Neutrophil (primary cell): ENCODE results near the gene NPM3.

ENCODE experiments used
- H3K27ac ChIP-seq: fragments of 200-600 bp; sonication (generic); 2 replicates; pipeline ENCODE4 v1.5.1; 2016; ENCODE audit warnings: mild to moderate bottlenecking, moderate library complexity
- H3K27me3 ChIP-seq: fragments of 200-600 bp; sonication (generic); 2 replicates; pipeline ENCODE4 v1.6.0; 2016; ENCODE audit warnings: mild to moderate bottlenecking
- H3K36me3 ChIP-seq: fragments of 200-600 bp; sonication (generic); 2 replicates; pipeline ENCODE4 v1.5.1; 2017
- H3K4me1 ChIP-seq, 2 experiments: fragments of 200-600 bp in 1 of 2; sonication (generic) in 1 of 2; 1 replicate in 1 of 2; 2 replicates in 1 of 2; pipeline versions ENCODE4 v1.5.1 to v1.6.1; 2013 to 2016; ENCODE audit warnings: low read depth in 1 of 2, low read length in 1 of 2, mild to moderate bottlenecking in 1 of 2, moderate library complexity in 1 of 2; ENCODE audit not compliant: control insufficient read depth in 1 of 2, insufficient read depth in 1 of 2
- H3K4me3 ChIP-seq, 2 experiments: fragments of 200-600 bp in 1 of 2; sonication (generic) in 1 of 2; 1 replicate in 1 of 2; 2 replicates in 1 of 2; pipeline ENCODE4 v1.5.1; 2013 to 2016; ENCODE audit warnings: low read depth in 1 of 2, low read length in 1 of 2, mild to moderate bottlenecking in 1 of 2, moderate library complexity in 1 of 2
- H3K9me3 ChIP-seq: fragments of 200-600 bp; sonication (generic); 2 replicates; pipeline ENCODE4 v1.5.1; 2016
- TF ChIP-seq, protein P1 (sequence below): fragments of 200-600 bp; sonication (generic); IDR thresholded peaks from 2 replicates; pipeline ENCODE4 v1.5.1; 2016; ENCODE audit warnings: antibody characterized with exemption

The NPM3 gene

DNA sequence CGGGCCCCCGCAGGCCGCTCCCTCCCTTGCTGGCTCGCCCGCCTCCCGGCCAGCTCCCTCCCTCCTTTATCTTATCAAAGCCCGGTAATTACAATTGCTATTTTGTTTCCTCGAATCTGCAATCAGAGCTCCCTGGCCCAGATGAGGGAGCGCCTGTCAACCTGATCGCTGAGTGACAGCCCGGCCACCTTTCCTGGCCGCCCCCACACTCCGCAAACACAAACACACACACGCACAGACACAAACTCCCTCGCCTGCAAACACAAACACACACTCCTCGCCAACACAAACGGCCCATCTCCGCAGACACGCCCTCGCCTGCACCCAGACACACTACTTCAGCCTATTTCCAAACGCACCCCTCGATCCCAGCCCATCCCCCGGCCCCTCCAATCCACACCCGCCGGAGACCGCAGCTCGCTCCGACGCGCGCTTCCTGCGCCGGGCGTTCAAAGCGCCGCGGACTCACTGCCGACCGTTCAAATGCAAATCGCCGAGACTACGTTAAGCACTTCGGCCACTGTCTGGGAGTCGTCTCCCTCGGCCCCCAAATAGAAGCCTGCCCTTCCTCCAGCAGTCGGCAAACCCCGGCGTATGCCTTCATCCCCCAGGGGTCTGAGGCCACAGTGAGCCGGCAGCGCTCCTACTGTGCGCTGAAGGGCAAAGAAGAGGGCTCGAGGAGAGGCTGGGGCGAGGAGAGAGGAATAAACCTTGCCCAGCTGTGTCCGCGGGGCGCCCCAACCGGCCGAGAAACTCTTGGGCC is 4.3 kb downstream of the NPM3 start:
- TF ChIP-seq, protein P1, sequence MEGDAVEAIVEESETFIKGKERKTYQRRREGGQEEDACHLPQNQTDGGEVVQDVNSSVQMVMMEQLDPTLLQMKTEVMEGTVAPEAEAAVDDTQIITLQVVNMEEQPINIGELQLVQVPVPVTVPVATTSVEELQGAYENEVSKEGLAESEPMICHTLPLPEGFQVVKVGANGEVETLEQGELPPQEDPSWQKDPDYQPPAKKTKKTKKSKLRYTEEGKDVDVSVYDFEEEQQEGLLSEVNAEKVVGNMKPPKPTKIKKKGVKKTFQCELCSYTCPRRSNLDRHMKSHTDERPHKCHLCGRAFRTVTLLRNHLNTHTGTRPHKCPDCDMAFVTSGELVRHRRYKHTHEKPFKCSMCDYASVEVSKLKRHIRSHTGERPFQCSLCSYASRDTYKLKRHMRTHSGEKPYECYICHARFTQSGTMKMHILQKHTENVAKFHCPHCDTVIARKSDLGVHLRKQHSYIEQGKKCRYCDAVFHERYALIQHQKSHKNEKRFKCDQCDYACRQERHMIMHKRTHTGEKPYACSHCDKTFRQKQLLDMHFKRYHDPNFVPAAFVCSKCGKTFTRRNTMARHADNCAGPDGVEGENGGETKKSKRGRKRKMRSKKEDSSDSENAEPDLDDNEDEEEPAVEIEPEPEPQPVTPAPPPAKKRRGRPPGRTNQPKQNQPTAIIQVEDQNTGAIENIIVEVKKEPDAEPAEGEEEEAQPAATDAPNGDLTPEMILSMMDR: no peak
- peaks cover 18% of the 10 kb centered on the region for H3K36me3 ChIP-seq
- no peak overlapping the region for H3K27ac ChIP-seq
- peaks cover 33 to 34% of the 10 kb centered on the region in 2 experiments for H3K4me1 ChIP-seq
- H3K4me3 ChIP-seq: peak overlapping the region; percentile 19 to 55
- peaks cover 76% of the 10 kb centered on the region for H3K27me3 ChIP-seq
- no peaks in the 10 kb centered on the region for H3K9me3 ChIP-seq

DNA sequence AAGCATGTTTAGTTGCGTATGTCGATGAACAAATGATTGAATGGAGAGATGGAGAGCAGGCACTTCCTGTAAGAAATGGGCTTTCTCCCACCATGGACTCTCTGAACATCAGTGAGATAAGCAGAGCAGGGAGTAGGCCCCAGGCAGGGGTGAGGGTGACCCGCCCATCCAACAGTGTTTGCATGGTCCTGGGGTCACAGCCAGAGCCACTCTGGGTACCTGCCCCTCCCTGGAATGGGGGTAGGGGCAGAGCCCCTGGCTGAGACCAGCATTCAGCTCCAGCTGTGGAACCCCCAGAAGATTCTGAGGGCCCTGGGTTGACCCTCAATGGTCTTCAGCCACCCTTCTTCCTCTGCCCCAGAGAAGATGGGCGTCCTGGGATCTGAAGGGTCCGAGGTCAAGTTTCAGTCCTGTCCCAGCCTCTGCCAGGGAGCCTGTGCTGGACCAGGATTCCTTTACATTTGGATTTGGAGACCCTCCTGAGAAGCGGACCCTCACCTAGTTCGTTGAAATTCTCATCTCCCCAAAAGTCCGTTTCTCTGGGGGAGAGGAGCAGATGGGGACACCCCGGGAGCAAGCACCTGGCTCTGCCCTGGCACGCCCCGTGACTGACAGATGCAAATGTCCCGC is 5.0 kb downstream of the NPM3 start:
- Histone ChIP-seq H3K27me3 (peaks cover 83% of the 10 kb centered on the region), H3K4me3 (no peak overlapping the region), H3K4me1 (peaks cover 27 to 29% of the 10 kb centered on the region in 2 experiments), H3K36me3 (peaks cover 11% of the 10 kb centered on the region), H3K27ac (no peak overlapping the region), H3K9me3 (no peaks in the 10 kb centered on the region)
- TF ChIP-seq, protein P1: no peak

DNA sequence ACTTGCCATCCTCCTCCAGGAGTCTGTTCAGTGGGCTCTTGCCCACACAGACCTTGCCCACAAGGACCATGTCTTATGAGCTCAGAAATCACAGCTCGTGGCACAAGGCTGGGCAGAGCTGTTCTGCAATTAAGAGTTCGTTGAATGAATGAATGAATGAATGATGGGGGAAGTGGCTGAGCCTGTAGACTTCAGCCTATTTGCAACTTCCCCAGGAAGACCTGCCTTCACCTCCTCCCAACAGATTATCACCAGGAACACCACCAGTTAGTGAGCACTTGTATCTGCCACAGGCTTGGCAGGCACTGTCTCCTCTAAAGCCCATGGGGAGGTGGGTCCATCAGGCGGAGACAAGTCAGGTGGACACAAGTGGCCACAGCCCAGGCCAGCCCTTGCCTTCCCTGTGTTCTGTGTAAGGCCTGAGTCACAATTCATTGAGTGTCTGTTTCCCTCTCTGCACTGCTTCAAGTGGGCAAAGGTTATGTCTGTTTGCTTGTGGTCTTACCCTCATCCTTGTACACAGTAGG is 5.6 kb downstream of the NPM3 start:
- TF ChIP-seq, protein P1: no peak
- Histone ChIP-seq H3K4me1 (peaks cover 21 to 23% of the 10 kb centered on the region in 2 experiments), H3K4me3 (no peak overlapping the region), H3K36me3 (peaks cover 11% of the 10 kb centered on the region), H3K27me3 (peaks cover 84% of the 10 kb centered on the region), H3K9me3 (no peaks in the 10 kb centered on the region), H3K27ac (no peak overlapping the region)

DNA sequence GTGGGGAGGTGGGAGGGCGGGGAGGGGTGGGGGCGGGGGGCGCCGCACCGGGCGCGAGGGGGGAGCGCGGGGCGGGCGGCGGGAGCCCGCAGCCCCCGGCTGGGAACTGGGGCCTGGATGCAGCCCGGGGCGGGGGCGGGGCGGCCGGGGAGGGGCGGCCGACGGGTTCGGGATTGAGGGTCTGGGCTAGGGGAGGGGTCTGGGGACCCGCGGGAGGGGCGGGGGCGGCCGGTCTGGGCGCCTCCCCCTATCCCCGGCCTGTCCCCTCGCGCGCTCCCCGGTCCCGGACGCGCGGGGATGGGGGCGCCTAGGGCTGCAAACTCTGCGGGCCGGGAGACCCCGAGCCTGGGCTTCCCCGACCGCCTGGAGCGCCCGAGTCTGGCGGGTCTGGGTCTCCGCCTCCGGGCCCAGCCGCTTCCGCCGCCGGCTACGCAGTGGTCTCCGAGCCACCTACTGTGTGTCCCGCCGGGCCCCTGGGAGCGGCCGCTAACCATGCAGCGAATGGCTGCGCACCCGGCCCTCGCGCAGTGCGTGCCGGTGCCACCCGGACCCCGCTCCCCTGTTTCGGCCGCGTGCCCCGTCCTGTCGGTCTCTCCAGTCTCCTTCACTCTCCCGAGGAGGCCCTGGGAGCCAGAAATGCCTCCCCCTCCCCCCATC is 7.0 kb downstream of the NPM3 start:
- Histone ChIP-seq H3K27ac (no peak overlapping the region), H3K4me3 (no peak overlapping the region), H3K27me3 (peaks cover 96% of the 10 kb centered on the region), H3K9me3 (no peaks in the 10 kb centered on the region), H3K4me1 (peaks cover 19% of the 10 kb centered on the region in 2 experiments), H3K36me3 (peaks cover 3% of the 10 kb centered on the region)
- TF ChIP-seq, protein P1: no peak

DNA sequence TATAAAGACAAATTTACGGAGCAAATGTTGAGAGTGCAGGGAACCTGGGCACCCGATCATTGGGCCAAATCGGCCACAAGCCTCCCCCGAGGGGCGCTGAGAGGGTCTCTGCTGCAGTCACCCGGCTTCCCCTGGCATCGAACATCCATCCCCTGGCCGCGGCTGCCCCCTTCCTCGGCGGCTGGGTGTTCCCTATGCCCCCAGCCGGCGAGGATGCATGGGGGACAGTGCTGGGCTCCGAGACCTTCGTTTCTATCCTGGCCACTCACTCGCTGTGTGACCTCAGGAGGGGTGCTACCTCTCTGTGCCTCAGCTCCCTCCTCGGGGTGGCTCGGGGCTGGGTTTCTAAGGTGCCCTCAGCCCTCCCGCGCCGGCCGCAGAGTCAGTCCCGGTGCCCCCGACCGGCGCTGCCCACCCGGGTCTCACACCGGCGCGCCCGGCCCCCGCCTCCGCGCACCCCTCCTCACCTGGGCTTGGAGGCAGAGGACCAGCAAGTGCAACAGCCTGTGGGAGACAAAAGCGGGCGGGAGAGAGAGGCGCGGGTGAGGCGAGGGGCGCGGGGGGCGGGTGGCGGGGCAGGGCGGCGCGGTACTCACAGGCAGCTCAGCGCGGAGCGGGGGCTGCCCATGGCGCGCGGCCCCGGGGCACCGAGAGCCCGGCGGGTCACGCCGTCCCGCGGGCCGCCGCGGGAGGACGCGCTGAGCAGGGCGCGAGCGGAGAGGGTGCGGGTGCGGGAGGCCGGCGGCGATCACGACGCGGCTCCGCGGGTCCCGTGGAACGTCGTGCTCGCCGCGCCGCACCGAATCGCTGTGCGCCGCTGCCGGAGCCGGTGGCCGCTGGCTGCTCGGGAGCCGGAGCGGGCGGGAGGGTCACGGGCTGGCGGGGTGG is 7.7 kb downstream of the NPM3 start, which contains the start of gene FGF8:
Gene FGF8 (minus strand): TSS at position 842 of the 888 bp plus-strand sequence. CDS start 214 bp downstream, at position 628.
- TF ChIP-seq, protein P1: no peak
- Histone ChIP-seq H3K4me1 (peaks cover 19% of the 10 kb centered on the region in 2 experiments), H3K27ac (no peak within 1 kb of the TSS), H3K9me3 (no peaks in the 10 kb centered on the region), H3K27me3 (peaks cover 100% of the 10 kb centered on the region), H3K4me3 (no peak within 1 kb of the TSS), H3K36me3 (peaks cover 3% of the 10 kb centered on the region)
